GM23338 (cell line): Measurements from ENCODE around the gene FILIP1L. TPM values are rescaled to one million over a fixed set of nuclear protein-coding genes. Genes with fewer than 3 reads are reported as not detected.

Experiments used
- ATAC-seq: fragments of 200-7000 bp; cut with Tn5 transposase; 3 replicates; pipeline ENCODE4 v1.9.1; 2020
- DNase-seq: peaks from one replicate; pipeline ENCODE4 v3.0.0-alpha.2; 2015; ENCODE audit warnings: low spot score
- H2AFZ ChIP-seq: fragments of 200-600 bp; sonication (generic); 2 replicates; pipeline ENCODE4 v1.8.0; 2016; ENCODE audit warnings: antibody characterized with exemption, mild to moderate bottlenecking, moderate library complexity
- H3F3A ChIP-seq: fragments of 200-600 bp; sonication (generic); replicated peaks from 2 replicates; pipeline ENCODE4 v1.8.0; 2017; ENCODE audit warnings: antibody characterized with exemption, mixed run types, low read depth
- H3K27ac ChIP-seq: fragments of 200-600 bp; sonication (generic); 2 replicates; pipeline ENCODE4 v1.6.1; 2016; ENCODE audit warnings: low read depth
- H3K27me3 ChIP-seq: fragments of 200-600 bp; sonication (generic); 2 replicates; pipeline ENCODE4 v1.8.0; 2016; ENCODE audit warnings: mild to moderate bottlenecking, mixed run types, moderate library complexity; ENCODE audit not compliant: insufficient read depth
- H3K36me3 ChIP-seq: fragments of 200-600 bp; sonication (generic); 2 replicates; pipeline ENCODE4 v1.8.0; 2016; ENCODE audit warnings: mild to moderate bottlenecking; ENCODE audit not compliant: insufficient read depth
- H3K4me1 ChIP-seq: fragments of 200-600 bp; sonication (generic); 2 replicates; pipeline ENCODE4 v1.8.0; 2016; ENCODE audit warnings: mild to moderate bottlenecking, moderate library complexity; ENCODE audit not compliant: insufficient read depth
- H3K4me2 ChIP-seq: fragments of 200-600 bp; sonication (generic); 2 replicates; pipeline ENCODE4 v1.7.1; 2017; ENCODE audit warnings: mixed run types
- H3K4me3 ChIP-seq: fragments of 200-600 bp; sonication (generic); 2 replicates; pipeline ENCODE4 v1.6.1; 2016; ENCODE audit warnings: mixed run types
- H3K79me2 ChIP-seq: fragments of 200-600 bp; sonication (generic); replicated peaks from 2 replicates; pipeline ENCODE4 v1.8.0; 2017; ENCODE audit warnings: mild to moderate bottlenecking; ENCODE audit not compliant: insufficient read depth
- H3K9me2 ChIP-seq: fragments of 200-600 bp; sonication (generic); 2 replicates; pipeline ENCODE4 v1.8.0; 2017; ENCODE audit not compliant: insufficient read depth
- H4K20me1 ChIP-seq: fragments of 200-600 bp; sonication (generic); replicated peaks from 2 replicates; pipeline ENCODE4 v1.8.0; 2017; ENCODE audit warnings: mild to moderate bottlenecking; ENCODE audit not compliant: insufficient read depth
- H3K27ac Mint-ChIP-seq: 2 replicates; pipeline ENCODE4 v1.8.0; 2020; ENCODE audit warnings: inconsistent platforms, mild to moderate bottlenecking, moderate library complexity, mixed read lengths
- H3K27me3 Mint-ChIP-seq: 3 replicates; pipeline ENCODE4 v1.8.0; 2022; ENCODE audit warnings: low read depth, mild to moderate bottlenecking, moderate library complexity, mixed read lengths, inconsistent platforms; ENCODE audit not compliant: insufficient read depth, poor library complexity
- H3K36me3 Mint-ChIP-seq: 3 replicates; pipeline ENCODE4 v1.8.0; 2021; ENCODE audit warnings: low read depth, mild to moderate bottlenecking, inconsistent platforms, moderate library complexity, mixed read lengths
- H3K4me1 Mint-ChIP-seq: 3 replicates; pipeline ENCODE4 v1.8.0; 2020; ENCODE audit warnings: mild to moderate bottlenecking, inconsistent platforms, mixed read lengths
- H3K4me3 Mint-ChIP-seq: 3 replicates; pipeline ENCODE4 v1.8.0; 2021; ENCODE audit warnings: moderate library complexity, mild to moderate bottlenecking, inconsistent platforms, mixed read lengths
- H3K9me3 Mint-ChIP-seq: 3 replicates; pipeline ENCODE4 v1.8.0; 2020; ENCODE audit warnings: moderate library complexity, mild to moderate bottlenecking, inconsistent platforms, mixed read lengths
- CREB1 ChIP-seq: fragments of 250-450 bp; sonication (Bioruptor Pico); IDR thresholded peaks from 2 replicates; pipeline ENCODE4 v1.5.0; 2020; ENCODE audit warnings: low read depth, mild to moderate bottlenecking, moderate library complexity
- CTCF ChIP-seq, 2 experiments: fragments of 200-600 bp in 1 of 2; sonication (generic) in 1 of 2; conservative IDR thresholded peaks; 2 replicates each; pipeline versions ENCODE4 v1.5.1 to v1.6.1; 2016 to 2017; ENCODE audit warnings: antibody characterized with exemption in 2 of 2, low read depth in 2 of 2, mild to moderate bottlenecking in 2 of 2, moderate library complexity in 1 of 2
- ETS1 ChIP-seq: IDR thresholded peaks from 2 replicates; pipeline ENCODE4 v1.6.1; 2016; ENCODE audit warnings: antibody characterized with exemption
- EZH2 ChIP-seq: fragments of 200-600 bp; sonication (generic); IDR thresholded peaks from one replicate; pipeline ENCODE4 v1.8.0; 2017; ENCODE audit warnings: antibody characterized with exemption, mild to moderate bottlenecking, low read depth; ENCODE audit not compliant: unreplicated experiment
- NANOG ChIP-seq: IDR thresholded peaks from 2 replicates; pipeline ENCODE4 v1.6.1; 2016; ENCODE audit warnings: antibody characterized with exemption, borderline replicate concordance
- REST ChIP-seq: IDR thresholded peaks from one replicate; pipeline ENCODE4 v1.6.1; 2018; ENCODE audit warnings: antibody characterized with exemption; ENCODE audit not compliant: unreplicated experiment
- ZNF114 ChIP-seq: fragments of 250-450 bp; sonication (Bioruptor Pico); IDR thresholded peaks from 2 replicates; pipeline ENCODE4 v1.5.0; 2020; ENCODE audit warnings: mild to moderate bottlenecking, moderate library complexity
- polyA plus RNA-seq: library from polyadenylated mRNA; unstranded; fragments of >200 nt; fragmentation: Nextera tagmentation; extraction: Ambion mirVana; gene quantifications from 2 replicates; pipeline ENCODE4 v1.2.1, GENCODE V29; 2016
- total RNA-seq: library from RNA; depleted of rRNA; stranded (reverse); fragments of >200 nt; shearing (Covaris generic); gene quantifications from 2 replicates; pipeline ENCODE4 v1.2.3, GENCODE V29; 2014

FILIP1L gene
- total and polyA plus RNA-seq, 2 experiments from 2014 or later: 1.6 TPM; not detected in 1

GRCh38 chr3:99953596-99953995 is 160.7 kb downstream of the FILIP1L start (continued):
- TF ChIP-seq REST (no peak), CREB1 (CRISPR knock-in tag) (no peak), EZH2 (no peak), NANOG (no peak), CTCF (conservative IDR thresholded peaks at IDR 0.05; ENCODE audit: low read depth in 2 of 2) (no peak)

DNA sequence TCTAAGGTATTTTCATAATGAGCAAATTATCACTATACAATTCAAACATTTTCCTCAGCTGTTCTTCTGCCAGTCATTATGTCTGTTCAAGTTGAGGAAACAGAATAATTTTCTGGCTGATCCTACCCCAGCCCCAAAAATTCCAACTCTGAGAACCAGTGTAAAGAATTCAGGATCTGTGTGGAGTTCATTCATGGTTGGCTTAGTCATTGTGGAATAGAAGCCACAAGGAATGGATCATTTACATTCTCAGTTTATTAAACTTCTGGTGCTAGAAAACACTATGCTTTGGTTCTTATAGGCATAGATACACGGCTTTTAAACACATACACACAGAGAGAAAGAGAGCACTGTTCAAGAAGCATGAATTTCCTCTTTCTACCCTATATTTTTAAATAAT is 162.0 kb downstream of the FILIP1L start:
- no peaks in the 10 kb centered on the region for H3K9me2 ChIP-seq
- Mint-ChIP-seq H3K27ac (no peak overlapping the region), H3K36me3 (no peaks in the 10 kb centered on the region), H3K9me3 (no peaks in the 10 kb centered on the region), H3K4me3 (no peak overlapping the region), H3K27me3 (peaks cover 2% of the 10 kb centered on the region), H3K4me1 (peaks cover 20% of the 10 kb centered on the region)
- H3K36me3 ChIP-seq: no peaks in the 10 kb centered on the region
- H3F3A ChIP-seq: no peaks in the 10 kb centered on the region
- H3K27me3 ChIP-seq: no peaks in the 10 kb centered on the region
- no peaks in the 10 kb centered on the region; the same call in 1 of the 2 replicates for H3K79me2 ChIP-seq
- TF ChIP-seq ZNF114: no peak
- no peak for TF ChIP-seq EZH2
- no peak overlapping the region for H3K4me3 ChIP-seq
- no peak overlapping the region for H2AFZ ChIP-seq
- H3K4me1 ChIP-seq: peaks cover 26% of the 10 kb centered on the region
- H3K27ac ChIP-seq: no peak overlapping the region
- no peak for ATAC-seq
- no peak overlapping the region for H3K4me2 ChIP-seq
- no peak for DNase-seq
- H4K20me1 ChIP-seq: no peaks in the 10 kb centered on the region

GRCh38 chr3:99951701-99952100 is 162.6 kb downstream of the FILIP1L start:
- Histone ChIP-seq H3K4me3 (no peak overlapping the region), H2AFZ (no peak overlapping the region), H3K27me3 (no peaks in the 10 kb centered on the region), H3K79me2 (no peaks in the 10 kb centered on the region; the same call in 1 of the 2 replicates), H3K36me3 (no peaks in the 10 kb centered on the region), H3K4me1 (peaks cover 29% of the 10 kb centered on the region), H3K4me2 (no peak overlapping the region), H4K20me1 (no peaks in the 10 kb centered on the region), H3K9me2 (no peaks in the 10 kb centered on the region), H3F3A (no peaks in the 10 kb centered on the region), H3K27ac (no peak overlapping the region)
- Mint-ChIP-seq H3K27ac (no peak overlapping the region), H3K4me1 (peaks cover 21% of the 10 kb centered on the region), H3K36me3 (no peaks in the 10 kb centered on the region), H3K4me3 (no peak overlapping the region), H3K9me3 (no peaks in the 10 kb centered on the region), H3K27me3 (peaks cover 2% of the 10 kb centered on the region)
- no peak for ATAC-seq
- no peak for DNase-seq
- TF ChIP-seq NANOG (no peak), ETS1 (no peak), CREB1 (CRISPR knock-in tag) (no peak), EZH2 (no peak)
